DLD1 (cell line): ENCODE data around the gene PSG5.
"Not testable (repeated sequence)": the region's sequence is repeated elsewhere in the genome, so short reads cannot be mapped to it uniquely, and the experiment has no call there.

ENCODE experiments used
- in situ Hi-C: cut with HindIII; loops from 2 replicates; pipeline ENCODE4 v1.10.0; 2017; ENCODE audit warnings: low sequenced_read_pairs

PSG5 gene

DNA sequence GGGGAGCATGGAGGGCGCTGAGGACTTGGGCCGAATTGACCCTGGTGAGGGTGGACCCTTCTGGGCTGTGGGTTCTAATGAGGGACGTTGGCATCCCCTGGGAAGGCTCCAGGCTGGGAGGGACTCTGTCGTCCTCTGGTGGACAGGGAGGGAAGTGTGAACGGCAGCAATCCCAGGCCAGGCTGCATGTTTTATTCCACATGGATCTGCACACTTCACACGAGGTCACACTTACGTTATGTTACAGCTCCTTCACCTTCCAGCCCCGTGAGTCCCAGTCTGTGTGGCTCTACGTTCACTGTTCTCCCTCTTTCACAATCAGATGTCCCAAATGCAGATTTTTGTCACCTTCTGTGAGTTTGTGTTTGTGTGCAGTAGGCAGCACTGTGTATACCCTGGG lies 1.8 kb upstream of the PSG5 start:
- in situ Hi-C loops, result not testable (repeated sequence)

DNA sequence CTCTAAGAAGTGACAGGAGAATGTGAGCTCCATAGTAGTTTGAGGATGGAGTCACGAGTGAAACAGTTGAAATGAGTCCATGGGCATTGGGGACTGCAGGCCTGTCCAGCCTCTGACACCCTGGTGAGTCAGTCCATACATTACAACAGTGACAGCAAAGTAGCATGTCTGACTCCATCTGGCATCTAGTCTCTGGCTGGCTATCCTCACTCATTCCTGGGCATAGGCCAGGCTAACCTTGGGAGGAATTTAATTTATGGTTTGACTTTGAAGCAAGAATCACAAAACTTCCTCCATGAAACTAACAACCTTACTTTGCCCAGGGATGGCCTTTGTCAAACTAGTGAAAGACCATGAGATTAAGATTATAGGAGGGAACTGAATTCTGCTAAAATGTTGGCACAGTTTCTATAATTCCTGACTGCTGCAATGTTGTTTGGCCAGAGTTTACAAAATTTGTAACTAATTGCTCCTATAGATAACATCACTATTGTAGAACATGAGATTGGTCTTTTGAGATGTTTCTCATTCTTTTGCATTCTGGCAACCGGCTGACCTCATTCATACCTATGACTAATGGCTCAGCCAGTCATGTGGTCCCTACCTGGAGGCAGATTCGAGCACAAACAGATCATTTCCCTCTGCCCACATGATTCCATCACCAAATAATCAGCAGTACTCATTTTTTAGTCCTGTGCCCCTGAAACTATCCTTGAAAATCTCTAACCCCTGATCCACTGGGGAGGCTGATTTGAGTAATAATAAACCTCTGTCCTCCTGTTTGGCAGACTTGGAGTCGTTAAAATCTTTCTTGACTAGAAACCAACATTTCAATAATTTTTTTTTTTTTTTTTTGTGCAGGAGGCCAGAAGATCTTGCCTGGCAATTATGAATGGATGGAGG lies 4.2 kb downstream of the PSG5 start:
- in situ Hi-C loops, result not testable (repeated sequence)

DNA sequence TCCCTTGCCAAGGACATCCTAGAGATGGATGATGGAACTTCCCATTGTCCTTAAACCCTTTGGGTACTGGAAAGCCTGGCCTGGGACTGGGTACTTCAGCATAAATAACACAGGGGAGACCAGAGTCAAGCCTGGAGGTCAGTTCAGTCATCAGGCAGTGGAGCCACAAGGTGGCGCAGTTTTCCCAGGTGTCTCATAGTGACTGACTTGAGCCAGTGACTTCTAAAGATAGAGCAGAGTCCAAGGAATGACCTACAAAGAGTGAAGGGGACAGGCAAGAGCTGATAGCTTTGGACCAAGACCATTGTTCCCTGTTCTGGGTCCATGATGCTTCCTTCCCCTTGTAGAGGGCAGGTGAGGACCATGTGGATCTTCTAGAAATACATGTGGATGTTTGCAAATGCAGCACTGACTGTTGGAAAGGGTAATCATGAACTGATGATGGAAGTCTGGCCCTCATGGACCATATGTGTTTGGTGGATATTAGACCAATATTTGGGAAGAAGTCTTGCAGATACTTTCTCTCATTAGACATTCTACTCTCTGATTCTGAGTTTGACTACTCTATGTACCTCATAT lies 6.7 kb downstream of the PSG5 start:
- in situ Hi-C loops, result not testable (repeated sequence)

DNA sequence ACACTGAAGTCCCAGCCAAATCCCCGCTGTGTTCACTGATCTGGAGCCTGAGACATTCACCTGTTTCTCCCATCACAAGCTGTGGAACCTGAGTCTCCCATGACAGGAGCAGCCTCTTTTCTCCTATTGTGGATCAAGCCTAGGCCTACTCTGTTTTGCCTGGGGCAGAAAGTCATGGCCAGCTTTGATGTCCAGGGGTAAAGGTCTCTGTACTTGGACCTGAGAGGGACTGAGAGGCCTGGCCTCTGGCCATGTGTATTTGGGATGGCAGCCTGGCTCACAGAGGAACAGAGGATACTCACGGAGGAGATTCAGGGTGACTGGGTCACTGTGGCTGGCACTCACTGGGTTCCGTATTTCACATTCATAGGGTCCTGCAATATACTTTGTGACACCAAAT lies 7.8 kb downstream of the PSG5 start:
- in situ Hi-C loops, result not testable (repeated sequence)

DNA sequence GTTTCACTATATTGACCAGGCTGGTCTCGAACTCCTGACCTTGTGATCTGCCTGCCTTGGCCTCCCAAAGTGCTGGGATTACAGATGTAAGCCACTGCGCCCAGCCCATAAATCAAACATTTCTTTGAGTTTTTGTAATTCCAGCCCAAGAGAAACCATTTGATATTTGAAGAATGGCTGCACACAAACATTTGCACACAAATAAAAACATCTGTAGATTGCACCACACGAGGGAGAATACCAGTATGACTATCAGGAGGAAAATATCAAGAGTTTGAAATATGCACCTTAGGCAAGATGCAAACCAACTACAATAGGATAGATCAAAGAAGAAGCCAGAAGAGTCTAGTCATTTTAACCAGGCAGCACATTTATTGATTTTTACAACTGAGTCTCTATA lies 20.4 kb downstream of the PSG5 start:
- in situ Hi-C loops, result not testable (repeated sequence)

DNA sequence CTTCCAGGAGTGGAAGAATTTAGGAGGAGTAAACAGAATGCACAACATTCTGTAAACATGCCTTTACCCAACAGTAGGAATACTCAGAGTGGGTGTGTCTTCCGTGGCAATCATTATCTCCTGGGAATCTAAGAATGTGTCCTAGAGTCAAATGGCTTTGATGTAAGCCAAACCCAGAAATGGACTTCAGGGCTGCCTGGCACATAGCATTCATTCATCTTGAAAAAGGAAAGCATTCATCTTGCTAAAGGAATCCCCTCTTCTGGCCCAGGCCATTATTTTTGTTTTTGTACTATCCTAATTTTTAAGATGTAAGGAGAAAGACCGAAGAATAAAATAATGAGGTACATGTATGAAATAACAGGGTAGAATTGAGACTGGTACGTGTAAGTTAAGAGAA lies 23.2 kb downstream of the PSG5 start:
- in situ Hi-C loops, result not testable (repeated sequence)

DNA sequence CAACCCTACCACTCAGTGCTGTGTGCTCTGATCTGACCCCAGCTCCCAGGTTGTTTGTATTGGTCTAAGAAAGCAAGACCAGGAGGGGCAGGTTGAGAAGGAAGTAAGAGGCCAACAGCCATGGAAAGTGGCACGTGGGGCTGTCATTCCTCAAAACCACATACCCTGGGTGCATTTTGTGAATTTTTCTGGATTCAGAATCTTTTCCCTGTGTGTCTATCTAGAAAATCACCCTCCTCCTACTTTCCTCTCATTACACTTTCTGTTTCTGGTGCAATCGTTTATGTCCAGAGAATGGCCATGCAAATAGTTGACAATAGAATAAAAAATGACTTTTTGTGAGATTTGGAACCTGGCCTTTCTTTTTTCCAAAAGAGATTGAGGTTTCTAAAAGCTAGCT lies 24.1 kb downstream of the PSG5 start:
- in situ Hi-C loops, result not testable (repeated sequence)

DNA sequence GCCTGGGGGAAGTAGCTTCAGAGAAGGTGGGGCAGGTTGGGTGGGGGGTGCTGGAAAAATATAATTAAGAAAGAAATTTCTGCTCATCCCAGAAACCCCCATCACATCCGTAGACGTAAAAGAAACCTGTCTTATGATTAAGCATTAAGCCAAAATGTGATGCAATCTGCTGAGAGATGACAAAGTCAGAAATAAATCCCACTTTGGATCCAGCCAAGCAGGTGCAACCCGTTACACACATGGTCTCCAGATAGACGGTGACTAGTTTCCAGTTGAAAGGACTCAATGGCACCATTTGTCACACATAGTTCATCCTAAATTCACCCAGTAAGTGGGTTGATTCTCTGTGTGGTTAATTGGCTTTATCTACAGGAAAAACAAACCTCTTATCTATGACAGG lies 34.1 kb downstream of the PSG5 start:
- in situ Hi-C loops, result no loop called here

DNA sequence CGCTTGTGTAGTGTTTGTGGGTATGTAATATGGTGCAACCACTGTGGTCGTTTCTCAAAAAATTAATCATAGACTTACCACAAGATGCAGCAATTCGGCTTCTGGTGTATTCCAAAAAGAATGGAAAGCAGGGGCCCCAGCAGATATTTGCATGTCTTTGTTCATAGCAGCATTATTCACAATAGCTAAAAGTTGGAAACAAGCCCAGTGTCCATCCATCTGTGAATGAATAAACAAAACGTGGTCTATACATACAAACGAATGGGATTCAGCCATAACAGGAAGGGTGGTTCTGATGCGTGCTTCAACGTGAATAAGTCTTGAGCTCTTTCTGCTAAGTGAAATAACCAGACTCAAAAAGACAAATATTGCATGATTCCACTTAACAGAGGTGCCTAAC lies 36.5 kb downstream of the PSG5 start:
- in situ Hi-C loops, result not testable (repeated sequence)

DNA sequence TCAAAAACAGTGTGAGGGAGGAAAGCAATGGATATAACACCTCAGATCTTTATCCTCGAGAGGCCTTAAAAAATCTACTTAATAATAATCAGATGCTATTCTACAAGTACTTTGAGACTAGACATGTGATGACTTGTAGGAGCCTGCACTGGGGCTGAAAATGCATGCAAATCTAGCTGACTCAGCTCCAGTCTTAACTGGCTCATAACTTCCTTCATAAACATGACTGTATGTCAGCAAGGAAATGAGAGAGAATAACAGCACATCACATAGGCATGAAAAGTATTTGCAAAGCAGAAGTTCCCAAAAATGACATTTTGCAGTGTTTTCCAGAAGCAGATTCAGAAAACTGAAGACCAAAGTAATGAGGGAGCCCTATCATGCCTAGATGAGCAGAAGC lies 38.1 kb downstream of the PSG5 start:
- in situ Hi-C loops, result no loop called here

DNA sequence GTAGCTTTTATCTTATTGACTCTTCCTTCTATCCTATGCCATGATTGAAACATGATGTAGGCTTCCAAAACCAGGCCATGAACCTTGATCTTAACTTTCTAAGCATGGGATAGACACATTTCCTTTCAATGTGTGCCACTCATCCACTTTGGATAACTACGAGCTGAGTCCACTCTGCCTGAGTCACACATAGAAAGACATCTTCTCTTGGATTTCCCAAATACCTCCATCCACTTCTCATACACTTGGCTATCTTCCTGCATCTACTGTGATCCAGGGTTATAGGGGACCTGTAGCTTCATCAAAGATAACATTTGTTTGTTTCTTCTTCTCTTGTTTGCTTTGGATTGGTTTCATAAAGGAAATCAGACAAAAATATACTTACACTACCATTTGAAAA lies 44.6 kb downstream of the PSG5 start:
- in situ Hi-C loops, result not testable (repeated sequence)

DNA sequence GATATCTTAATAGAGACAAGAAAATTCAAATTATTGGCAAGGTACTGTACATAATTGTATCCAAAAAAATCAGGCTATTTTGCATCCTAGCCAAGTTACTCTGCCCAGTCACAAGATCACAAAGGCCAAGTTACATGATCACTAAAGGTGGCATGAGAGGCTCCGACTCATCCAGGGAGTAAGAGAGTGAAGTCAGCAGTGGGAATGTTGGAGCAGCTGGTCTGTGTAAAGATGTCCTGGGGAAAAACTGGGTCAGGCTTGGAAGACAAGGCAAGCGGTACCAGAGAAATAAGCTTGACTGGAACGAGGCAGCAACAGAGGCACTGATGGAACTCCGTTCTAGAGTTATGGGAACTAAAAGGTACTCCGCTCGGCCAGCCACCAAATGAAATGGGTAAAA lies 53.6 kb downstream of the PSG5 start:
- in situ Hi-C loops, result no loop called here

DNA sequence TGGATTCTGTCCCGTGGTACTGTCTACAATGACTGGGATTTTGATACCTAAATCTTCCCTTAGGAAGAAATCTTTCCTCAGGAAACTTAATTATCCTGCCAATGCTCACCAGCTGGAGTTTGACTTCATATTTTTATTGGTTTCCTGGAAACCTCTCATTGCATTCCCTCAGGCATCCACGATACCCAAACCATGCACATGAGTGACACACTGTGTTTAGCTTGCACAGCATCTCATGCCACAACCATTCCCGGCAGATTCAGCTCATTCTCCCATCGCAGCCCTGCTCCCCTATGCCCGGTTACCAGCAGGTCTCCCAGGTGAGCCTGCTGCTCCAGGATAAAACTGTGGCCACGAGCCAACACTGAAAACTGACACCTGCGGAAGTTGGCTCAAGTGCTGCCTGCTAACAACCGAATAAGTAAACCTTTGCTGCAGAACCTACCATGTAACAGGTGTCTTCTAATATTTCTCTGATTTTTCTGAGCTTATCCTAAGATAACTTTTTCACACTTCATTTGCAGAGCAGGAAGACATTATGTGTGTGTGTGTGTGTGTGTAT lies 55.0 kb downstream of the PSG5 start:
- in situ Hi-C loops, result not testable (repeated sequence)

DNA sequence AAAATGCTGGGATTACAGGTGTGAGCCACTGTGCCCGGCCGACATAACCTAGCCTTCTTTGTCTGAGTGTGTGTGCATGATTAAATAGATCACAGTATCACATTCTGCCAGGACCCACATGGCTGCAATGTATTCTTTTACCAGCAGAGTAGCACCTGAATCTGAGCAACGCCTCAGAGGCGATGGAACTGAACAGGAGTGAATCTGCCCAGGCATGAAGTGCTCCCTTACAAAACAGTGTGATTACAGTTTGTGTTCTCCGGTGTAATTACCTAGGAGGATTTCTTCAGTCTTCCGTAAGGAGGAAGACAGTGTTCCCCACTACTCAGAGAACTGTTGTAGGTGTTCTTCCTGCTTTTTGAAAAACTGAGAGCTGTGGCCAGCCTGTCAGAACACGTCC lies 57.1 kb downstream of the PSG5 start:
- in situ Hi-C loops, result not testable (repeated sequence)

DNA sequence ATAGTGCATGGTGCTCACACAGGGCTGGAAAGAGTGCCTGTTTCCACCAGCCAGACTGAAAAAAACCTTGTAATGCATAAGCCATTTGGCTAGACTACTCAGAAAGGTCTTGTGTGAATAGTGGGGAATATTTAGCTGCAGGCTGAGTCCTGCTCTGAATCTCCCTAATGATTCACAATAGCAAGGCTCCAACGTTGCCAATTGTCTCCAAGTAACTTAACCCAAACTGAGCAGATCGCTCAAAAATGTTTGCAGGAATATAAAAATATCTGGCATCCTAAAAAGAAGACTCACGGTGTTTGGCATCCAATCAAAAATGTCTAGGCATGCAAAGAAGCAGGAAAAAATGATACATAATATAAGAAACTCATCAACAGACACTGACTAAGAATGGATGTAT lies 59.0 kb downstream of the PSG5 start:
- in situ Hi-C loops, result not testable (repeated sequence)

DNA sequence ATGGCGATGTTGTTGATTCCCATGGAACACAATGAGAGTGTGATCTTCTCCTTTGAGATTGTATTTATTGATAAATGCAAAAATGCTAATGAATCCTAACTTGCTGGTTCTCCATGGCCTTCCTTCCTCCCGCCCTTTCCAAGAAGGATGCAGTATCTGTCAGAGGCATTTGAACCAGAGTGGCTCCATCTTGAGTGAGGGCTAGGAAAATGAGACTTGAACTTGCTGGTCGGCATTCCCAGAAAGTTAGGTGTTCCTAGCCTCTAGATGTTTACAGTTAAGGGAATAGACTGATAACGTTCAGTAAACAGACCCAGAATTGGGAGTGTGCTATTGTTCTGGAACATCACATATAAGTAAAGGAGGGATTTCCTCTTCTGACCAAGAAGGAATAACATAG lies 59.6 kb downstream of the PSG5 start:
- in situ Hi-C loops, result no loop called here

DNA sequence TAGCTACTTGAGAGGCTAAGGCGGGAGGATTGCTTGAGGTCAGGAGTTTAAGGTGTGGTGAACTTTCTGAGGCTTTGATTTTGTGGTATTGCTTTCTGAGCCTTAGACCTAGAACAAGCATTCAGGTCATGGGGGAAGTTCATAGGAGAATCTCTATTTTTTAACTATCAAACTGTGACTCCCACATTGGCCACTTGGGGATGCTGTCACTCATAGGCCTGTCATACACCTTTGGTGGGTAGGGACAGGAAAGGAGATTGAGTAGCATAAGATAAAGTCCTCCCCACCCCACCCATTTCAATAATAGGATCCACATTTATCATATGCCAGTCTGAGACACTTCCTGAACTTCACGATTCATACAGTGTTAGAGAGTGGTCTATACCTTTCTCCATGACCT lies 62.0 kb downstream of the PSG5 start:
- in situ Hi-C loops, result no loop called here

DNA sequence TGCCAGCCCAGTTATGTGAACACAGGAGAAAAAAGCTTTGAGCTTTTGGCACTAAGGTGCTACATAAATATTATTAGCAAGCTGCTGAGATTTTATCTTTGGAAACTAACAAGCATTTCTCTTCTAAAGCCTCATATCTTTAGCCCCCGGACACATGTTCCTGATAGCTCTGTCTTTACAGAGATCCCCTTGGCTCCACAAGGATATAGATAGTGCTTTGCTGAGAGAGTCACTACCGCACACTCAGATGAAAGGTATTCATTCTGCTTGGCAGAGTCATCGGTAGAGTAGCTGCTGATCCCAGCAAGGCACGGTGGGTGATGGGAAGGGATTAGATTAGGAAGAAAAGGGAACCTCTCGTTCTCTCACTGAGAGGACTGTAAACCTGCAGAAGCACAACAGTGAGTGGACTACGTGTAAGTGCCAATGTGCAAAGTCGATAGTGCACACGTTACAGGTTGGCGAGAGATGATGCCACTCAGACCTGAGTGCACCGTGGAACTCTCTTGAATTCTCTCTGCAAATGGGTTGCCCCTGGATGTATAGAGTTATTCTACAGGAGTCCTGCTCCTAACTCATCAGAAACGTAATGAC lies 65.8 kb downstream of the PSG5 start:
- in situ Hi-C loops, result not testable (repeated sequence)

DNA sequence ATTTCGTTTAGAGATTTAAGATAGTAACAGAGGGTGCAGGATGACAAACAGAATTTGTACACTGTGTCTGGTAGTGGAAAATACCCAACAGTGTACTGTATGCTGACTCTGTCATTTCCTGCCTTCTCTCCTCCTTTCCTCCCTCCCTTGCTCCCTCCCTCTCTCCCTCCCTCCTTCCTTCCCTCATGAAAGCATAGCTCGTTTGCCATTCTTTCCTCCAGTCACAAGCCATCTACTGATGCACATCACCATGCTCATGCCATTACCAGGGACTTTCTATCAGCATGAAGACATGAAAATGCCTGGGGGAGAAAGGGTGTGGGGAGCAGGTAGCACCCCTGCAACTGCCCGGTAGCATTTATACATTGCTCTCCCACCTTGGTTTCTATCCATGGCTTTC lies 66.8 kb downstream of the PSG5 start:
- in situ Hi-C loops, result not testable (repeated sequence)
